Left ventricle myocardium inferior (tissue), 1 donor: Measurements from ENCODE around the gene CLCN2. TPM values are rescaled to one million over a fixed set of nuclear protein-coding genes. Genes with fewer than 3 reads are reported as not detected.

Experiments used
- DNase-seq: peaks from one replicate; pipeline ENCODE4 v3.0.0-alpha.2; 2020
- H3K27ac ChIP-seq: fragments of 200-600 bp; replicated peaks from 2 replicates; pipeline ENCODE4 v1.8.0; 2021
- H3K27me3 ChIP-seq: fragments of 200-600 bp; 2 replicates; pipeline ENCODE4 v1.8.0; 2021; ENCODE audit warnings: low read depth
- H3K36me3 ChIP-seq: fragments of 200-600 bp; 2 replicates; pipeline ENCODE4 v1.8.0; 2021
- H3K4me1 ChIP-seq: fragments of 200-600 bp; 2 replicates; pipeline ENCODE4 v1.8.0; 2021
- H3K4me3 ChIP-seq: fragments of 200-600 bp; 2 replicates; pipeline ENCODE4 v1.8.0; 2021; ENCODE audit warnings: mild to moderate bottlenecking, moderate library complexity
- H3K9me3 ChIP-seq: fragments of 200-600 bp; replicated peaks from 2 replicates; pipeline ENCODE4 v1.8.0; 2021
- intact Hi-C: fragments of 100-400 bp; cut with micrococcal nuclease; formaldehyde crosslinking; loops from one replicate; pipeline ENCODE4 v1.11.0; 2022
- total RNA-seq: library from RNA; stranded (reverse); fragmentation: NEBNext Ultra II Directional; extraction: Animal tissue kit (Norgen Biotek cat#: 25700); gene quantifications from one replicate; pipeline ENCODE4 v1.2.1, GENCODE V29; 2021
- TF ChIP-seq, protein P1 (sequence below): fragments of 200-600 bp; IDR thresholded peaks from 2 replicates; pipeline ENCODE4 v1.8.0; 2021; ENCODE audit warnings: antibody characterized with exemption, mild to moderate bottlenecking, borderline replicate concordance
- donor health status: DM: no; HTN: yes; CAD: no; lungs with severe emphysema.

The CLCN2 gene
- total RNA-seq, 1 donor from 2014 or later = 1.7 TPM

DNA sequence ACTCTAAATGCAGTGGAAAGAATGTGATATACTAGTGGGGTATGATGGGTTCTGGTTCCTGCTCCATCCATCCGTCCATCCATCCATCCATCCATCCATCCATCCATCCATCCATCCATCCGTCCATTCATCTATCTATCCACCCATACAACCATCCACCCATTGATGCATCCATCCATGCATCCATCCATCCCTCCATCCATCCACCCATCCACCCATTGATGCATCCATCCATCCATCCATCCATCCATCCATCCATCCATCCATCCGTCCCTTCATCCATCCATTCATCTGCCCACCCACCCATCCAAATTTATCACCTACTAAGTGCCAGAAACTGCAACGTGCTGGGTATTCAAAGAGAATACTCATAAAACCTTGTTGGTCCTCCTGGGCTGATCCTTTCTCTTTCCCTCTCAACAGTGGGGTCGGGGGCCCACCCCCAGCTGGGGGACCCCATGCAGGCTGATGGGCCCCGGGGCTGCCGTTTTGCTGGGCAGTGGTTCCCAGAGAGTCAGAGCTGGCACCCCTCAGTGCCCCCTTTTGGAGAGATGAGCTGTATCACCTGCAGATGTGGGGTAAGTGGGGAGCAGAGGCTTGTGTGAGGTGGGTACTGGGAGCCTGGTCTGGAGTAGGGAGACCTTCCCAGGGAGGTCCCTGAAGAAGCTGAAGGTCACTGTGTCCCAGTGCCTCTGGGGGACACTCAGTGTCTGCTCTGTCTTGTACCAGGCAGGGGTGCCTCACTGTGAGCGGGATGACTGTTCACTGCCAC, 26.9 kb upstream of the CLCN2 start:
- TF ChIP-seq, protein P1, sequence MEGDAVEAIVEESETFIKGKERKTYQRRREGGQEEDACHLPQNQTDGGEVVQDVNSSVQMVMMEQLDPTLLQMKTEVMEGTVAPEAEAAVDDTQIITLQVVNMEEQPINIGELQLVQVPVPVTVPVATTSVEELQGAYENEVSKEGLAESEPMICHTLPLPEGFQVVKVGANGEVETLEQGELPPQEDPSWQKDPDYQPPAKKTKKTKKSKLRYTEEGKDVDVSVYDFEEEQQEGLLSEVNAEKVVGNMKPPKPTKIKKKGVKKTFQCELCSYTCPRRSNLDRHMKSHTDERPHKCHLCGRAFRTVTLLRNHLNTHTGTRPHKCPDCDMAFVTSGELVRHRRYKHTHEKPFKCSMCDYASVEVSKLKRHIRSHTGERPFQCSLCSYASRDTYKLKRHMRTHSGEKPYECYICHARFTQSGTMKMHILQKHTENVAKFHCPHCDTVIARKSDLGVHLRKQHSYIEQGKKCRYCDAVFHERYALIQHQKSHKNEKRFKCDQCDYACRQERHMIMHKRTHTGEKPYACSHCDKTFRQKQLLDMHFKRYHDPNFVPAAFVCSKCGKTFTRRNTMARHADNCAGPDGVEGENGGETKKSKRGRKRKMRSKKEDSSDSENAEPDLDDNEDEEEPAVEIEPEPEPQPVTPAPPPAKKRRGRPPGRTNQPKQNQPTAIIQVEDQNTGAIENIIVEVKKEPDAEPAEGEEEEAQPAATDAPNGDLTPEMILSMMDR = no peak
- Histone ChIP-seq H3K9me3 (no peaks in the 10 kb centered on the region), H3K27ac (no peak overlapping the region), H3K4me1 (no peaks in the 10 kb centered on the region), H3K4me3 (no peak overlapping the region), H3K27me3 (peaks cover 39% of the 10 kb centered on the region), H3K36me3 (no peaks in the 10 kb centered on the region)
- intact Hi-C loops = no loop called here
- DNase-seq = no peak

DNA sequence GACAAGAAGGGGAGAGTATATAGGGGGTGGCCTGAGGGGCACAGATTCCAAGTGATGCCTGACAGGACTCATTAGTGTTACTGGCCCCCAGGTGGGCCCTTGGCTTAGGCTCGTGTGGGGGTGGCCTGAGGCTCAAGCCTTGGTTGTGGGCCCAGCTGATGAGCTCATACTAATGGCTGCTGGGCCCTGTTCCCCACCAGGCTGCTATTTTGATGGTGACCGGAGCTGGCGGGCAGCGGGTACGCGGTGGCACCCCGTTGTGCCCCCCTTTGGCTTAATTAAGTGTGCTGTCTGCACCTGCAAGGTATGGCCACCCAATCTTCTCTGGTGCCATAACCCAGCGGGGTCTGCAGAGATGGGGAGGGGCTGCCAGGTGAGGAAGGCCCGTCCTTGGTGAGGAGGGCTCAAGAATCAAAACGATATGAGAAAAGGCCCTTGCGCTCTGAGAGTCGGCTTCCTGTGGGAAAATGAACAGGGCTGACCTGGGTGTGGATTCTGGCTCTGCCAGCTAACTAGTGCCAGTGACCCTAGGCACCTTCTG, 25.8 kb upstream of the CLCN2 start:
- intact Hi-C loops = no loop called here
- no peaks in the 10 kb centered on the region for H3K36me3 ChIP-seq
- H3K27ac ChIP-seq = no peak overlapping the region
- TF ChIP-seq, protein P1 = no peak
- no peaks in the 10 kb centered on the region for H3K4me1 ChIP-seq
- peaks cover 39% of the 10 kb centered on the region for H3K27me3 ChIP-seq
- no peaks in the 10 kb centered on the region for H3K9me3 ChIP-seq
- H3K4me3 ChIP-seq = no peak overlapping the region
- no peak for DNase-seq

DNA sequence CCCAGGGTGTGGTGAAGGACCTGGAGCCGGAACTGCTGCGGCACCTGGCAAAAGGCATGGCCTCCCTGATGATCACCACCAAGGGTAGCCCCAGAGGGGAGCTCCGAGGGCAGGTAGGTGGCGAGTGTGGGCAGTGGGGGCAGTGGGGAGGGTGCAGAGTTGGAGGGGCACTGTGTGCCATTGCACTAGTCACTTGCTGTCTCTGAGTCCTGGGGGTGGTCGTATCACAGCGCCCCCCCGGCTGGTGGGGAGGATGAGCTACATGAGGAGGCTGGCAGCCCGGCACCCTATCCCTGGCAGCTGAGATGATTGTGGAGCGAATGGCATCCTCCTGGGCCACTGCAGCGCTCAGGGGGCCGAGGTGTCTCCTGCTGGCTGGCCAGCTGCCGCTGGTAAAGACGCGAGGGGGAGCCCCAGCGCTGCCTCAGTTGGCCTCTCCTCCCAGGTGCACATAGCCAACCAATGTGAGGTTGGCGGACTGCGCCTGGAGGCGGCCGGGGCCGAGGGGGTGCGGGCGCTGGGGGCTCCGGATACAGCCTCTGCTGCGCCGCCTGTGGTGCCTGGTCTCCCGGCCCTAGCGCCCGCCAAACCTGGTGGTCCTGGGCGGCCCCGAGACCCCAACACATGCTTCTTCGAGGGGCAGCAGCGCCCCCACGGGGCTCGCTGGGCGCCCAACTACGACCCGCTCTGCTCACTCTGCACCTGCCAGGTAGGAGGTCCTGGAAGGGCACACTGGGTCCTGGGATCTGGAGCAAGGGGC, 24.8 kb upstream of the CLCN2 start:
- DNase-seq = no peak
- intact Hi-C loops = no loop called here
- Histone ChIP-seq H3K36me3 (no peaks in the 10 kb centered on the region), H3K27me3 (peaks cover 49% of the 10 kb centered on the region), H3K4me3 (no peak overlapping the region), H3K27ac (no peak overlapping the region), H3K4me1 (peaks cover 9% of the 10 kb centered on the region), H3K9me3 (no peaks in the 10 kb centered on the region)
- TF ChIP-seq, protein P1 = no peak

DNA sequence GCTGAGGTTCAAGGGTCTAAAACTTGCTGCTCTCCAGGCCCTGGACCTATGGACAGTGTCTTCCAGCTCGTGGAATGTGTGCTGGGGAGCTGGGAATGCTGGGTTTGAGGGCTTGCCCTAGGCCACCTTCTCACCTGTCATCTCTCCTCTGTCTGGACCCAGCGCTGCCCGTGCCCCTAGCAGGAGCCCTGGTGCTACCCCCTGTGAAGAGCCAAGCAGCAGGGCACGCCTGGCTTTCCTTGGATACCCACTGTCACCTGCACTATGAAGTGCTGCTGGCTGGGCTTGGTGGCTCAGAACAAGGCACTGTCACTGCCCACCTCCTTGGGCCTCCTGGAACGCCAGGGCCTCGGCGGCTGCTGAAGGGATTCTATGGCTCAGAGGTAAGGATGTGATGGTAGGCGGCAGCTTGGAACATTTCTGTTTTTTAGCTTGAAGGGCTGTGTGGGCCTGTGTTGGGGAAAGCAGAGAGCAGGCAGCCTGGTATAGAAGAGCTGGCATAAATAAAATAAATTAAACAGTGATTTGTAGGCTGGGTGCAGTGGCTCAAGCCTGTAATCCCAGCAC, 23.5 kb upstream of the CLCN2 start:
- H3K4me1 ChIP-seq = peaks cover 17% of the 10 kb centered on the region
- DNase-seq = no peak
- no peaks in the 10 kb centered on the region for H3K9me3 ChIP-seq
- H3K27me3 ChIP-seq = peaks cover 60% of the 10 kb centered on the region
- TF ChIP-seq, protein P1 = no peak
- no peak overlapping the region for H3K4me3 ChIP-seq
- intact Hi-C loops = no loop called here
- H3K36me3 ChIP-seq = no peaks in the 10 kb centered on the region
- no peak overlapping the region for H3K27ac ChIP-seq

DNA sequence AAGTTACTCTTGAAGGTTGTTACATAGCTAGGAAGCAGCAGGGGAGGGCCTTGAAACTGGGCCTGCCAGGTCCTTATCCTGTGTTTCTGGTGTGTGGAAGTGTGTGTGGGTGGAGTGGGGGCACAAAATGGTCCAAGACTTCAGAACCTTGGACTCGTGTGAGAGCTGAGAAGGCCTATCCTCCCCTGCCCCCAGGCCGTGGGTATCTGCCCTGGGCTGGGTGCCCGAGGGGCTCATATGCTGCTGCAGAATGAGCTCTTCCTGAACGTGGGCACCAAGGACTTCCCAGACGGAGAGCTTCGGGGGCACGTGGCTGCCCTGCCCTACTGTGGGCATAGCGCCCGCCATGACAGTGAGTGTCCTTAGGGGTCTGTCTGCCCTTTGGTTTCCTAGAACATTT, 22.9 kb upstream of the CLCN2 start:
- no peaks in the 10 kb centered on the region for H3K36me3 ChIP-seq
- no peak overlapping the region for H3K27ac ChIP-seq
- intact Hi-C loops = no loop called here
- H3K4me3 ChIP-seq = no peak overlapping the region
- TF ChIP-seq, protein P1 = no peak
- peaks cover 65% of the 10 kb centered on the region for H3K27me3 ChIP-seq
- H3K9me3 ChIP-seq = no peaks in the 10 kb centered on the region
- DNase-seq = no peak
- H3K4me1 ChIP-seq = peaks cover 19% of the 10 kb centered on the region
